Endothelial cell of umbilical vein (primary cell): Measurements from ENCODE around the gene MRPS27. TPM values are rescaled to one million over a fixed set of nuclear protein-coding genes. Genes with fewer than 3 reads are reported as not detected.

ENCODE experiments used
- BruUV-seq: library from RNA; stranded (reverse); fragments of 400-500 nt; replicated peaks from 2 replicates; lab custom pipeline; 2021; lab: Mats Ljungman, UMichigan
- CTCF ChIA-PET: fragments of 300-600, 350-600 bp; sonication (Branson Sonifier 250); formaldehyde crosslinking; loops from one replicate; lab custom pipeline; 2021; ENCODE audit warnings: antibody characterized with exemption, inconsistent platforms; lab: Charles Lee
- POLR2A ChIA-PET: fragments of 300-600, 350-600 bp; sonication (Branson Sonifier 250); formaldehyde crosslinking; loops from one replicate; lab custom pipeline; 2021; ENCODE audit warnings: antibody characterized with exemption, inconsistent platforms; lab: Charles Lee
- DNase-seq: peaks from one replicate; pipeline ENCODE4 v3.0.0-alpha.2; 2011; ENCODE audit warnings: low read depth, low spot score
- FAIRE-seq: peaks from 2 replicates; lab custom pipeline; 2011; peaks lifted over from hg19 to GRCh38; lab: Jason Lieb, UNC
- H2AFZ ChIP-seq: 2 replicates; pipeline ENCODE4 v1.6.0; 2012; ENCODE audit warnings: low read depth, low read length, control low read depth, inconsistent platforms
- H3K27ac ChIP-seq: 2 replicates; pipeline ENCODE4 v1.5.1; 2011; ENCODE audit warnings: low read depth, mild to moderate bottlenecking, control low read depth, low read length, moderate library complexity; ENCODE audit not compliant: insufficient read depth
- H3K27me3 ChIP-seq, 2 experiments: 2 replicates each; pipeline versions ENCODE4 v1.6.0 to v1.6.1; 2011; ENCODE audit warnings: low read length in 2 of 2, mixed read lengths in 1 of 2; ENCODE audit not compliant: control insufficient read depth in 2 of 2, insufficient read depth in 2 of 2
- H3K36me3 ChIP-seq, 2 experiments: 2 replicates in 1 of 2; 3 replicates in 1 of 2; pipeline ENCODE4 v1.5.1; 2011; ENCODE audit warnings: low read length in 2 of 2, mild to moderate bottlenecking in 1 of 2, moderate library complexity in 1 of 2; ENCODE audit not compliant: control insufficient read depth in 2 of 2, insufficient read depth in 2 of 2; ENCODE audit errors: extremely low read depth in 1 of 2
- H3K4me1 ChIP-seq: 3 replicates; pipeline ENCODE4 v1.5.1; 2011; ENCODE audit warnings: mild to moderate bottlenecking, low read length; ENCODE audit not compliant: control insufficient read depth, insufficient read depth; ENCODE audit errors: extremely low read depth
- H3K4me2 ChIP-seq: 2 replicates; pipeline ENCODE4 v1.6.1; 2011; ENCODE audit warnings: low read length, control low read depth, mixed read lengths; ENCODE audit not compliant: insufficient read depth
- H3K4me3 ChIP-seq, 3 experiments: fragments of 200-600 bp in 1 of 3; sonication (generic), shearing (Covaris generic) in 1 of 3; replicated peaks in 1 of 3; 2 replicates each; pipeline ENCODE4 v1.5.1; 2011 to 2016; ENCODE audit warnings: control low read depth in 3 of 3, low read length in 3 of 3, mild to moderate bottlenecking in 2 of 3, inconsistent platforms in 1 of 3, low read depth in 1 of 3, moderate library complexity in 1 of 3; ENCODE audit not compliant: insufficient read depth in 1 of 3
- H3K79me2 ChIP-seq: 2 replicates; pipeline ENCODE4 v1.6.0; 2012; ENCODE audit warnings: low read length, inconsistent platforms; ENCODE audit not compliant: control insufficient read depth, insufficient read depth
- H3K9ac ChIP-seq: replicated peaks from 2 replicates; pipeline ENCODE3; 2011; ENCODE audit warnings: low read length, control low read depth; ENCODE audit not compliant: insufficient read depth; ENCODE audit errors: extremely low read depth
- H3K9me1 ChIP-seq: replicated peaks from 3 replicates; pipeline ENCODE4 v1.6.0; 2011; ENCODE audit warnings: mild to moderate bottlenecking, low read length; ENCODE audit not compliant: control insufficient read depth, insufficient read depth; ENCODE audit errors: extremely low read depth
- H3K9me3 ChIP-seq: replicated peaks from 2 replicates; pipeline ENCODE4 v1.5.1; 2012; ENCODE audit warnings: low read length, inconsistent platforms; ENCODE audit not compliant: control insufficient read depth, insufficient read depth
- H4K20me1 ChIP-seq: replicated peaks from 2 replicates; pipeline ENCODE3; 2011; ENCODE audit warnings: mild to moderate bottlenecking, low read length; ENCODE audit not compliant: control insufficient read depth, insufficient read depth; ENCODE audit errors: extremely low read depth
- EZH2 ChIP-seq: IDR thresholded peaks from 2 replicates; pipeline ENCODE4 v1.6.1; 2012; ENCODE audit warnings: borderline replicate concordance, low read depth, mild to moderate bottlenecking, moderate library complexity, low read length, inconsistent platforms; ENCODE audit not compliant: severe bottlenecking
- FOS ChIP-seq: IDR thresholded peaks from 2 replicates; pipeline ENCODE4 v1.6.1; 2011; ENCODE audit warnings: mild to moderate bottlenecking, low read length, moderate library complexity, borderline replicate concordance; ENCODE audit not compliant: insufficient read depth
- GATA2 ChIP-seq: IDR thresholded peaks from 2 replicates; pipeline ENCODE4 v1.7.0; 2011; ENCODE audit warnings: low read depth, mild to moderate bottlenecking, moderate library complexity, mixed read lengths, low read length; ENCODE audit not compliant: insufficient read length, insufficient read depth
- JUN ChIP-seq: IDR thresholded peaks from 2 replicates; pipeline ENCODE4 v1.6.1; 2011; ENCODE audit warnings: borderline replicate concordance, low read depth; ENCODE audit not compliant: insufficient read length, insufficient read depth
- MYC ChIP-seq: IDR thresholded peaks from one replicate; pipeline ENCODE4 v1.6.1; 2011; ENCODE audit warnings: mild to moderate bottlenecking, low read depth, low read length
- POLR2A ChIP-seq: IDR thresholded peaks from 2 replicates; pipeline ENCODE4 v1.6.1; 2012; ENCODE audit warnings: low read depth, mild to moderate bottlenecking, control low read depth, low read length
- POLR2AphosphoS5 ChIP-seq: IDR thresholded peaks from 2 replicates; pipeline ENCODE4 v1.6.1; 2012; ENCODE audit warnings: low read depth, mild to moderate bottlenecking, control low read depth, low read length, moderate library complexity; ENCODE audit not compliant: insufficient read depth
- dilution Hi-C: fragments of 300-500 bp; cut with MboI; formaldehyde crosslinking; loops from one replicate; pipeline ENCODE4 v1.15.0; 2019; ENCODE audit warnings: low sequenced_read_pairs; ENCODE audit not compliant: extremely low pct_ligation_motif_present
- intact Hi-C: fragments of 100-400 bp; cut with micrococcal nuclease; formaldehyde crosslinking; loops from one replicate; pipeline ENCODE4 v1.10.0; 2022
- polyA plus RNA-seq, 4 experiments: library from polyadenylated mRNA; depleted of rRNA in 3 of 4; stranded (reverse) in 3 of 4; unstranded in 1 of 4; fragments of >200 nt; gene quantifications; 2 replicates each; pipeline versions ENCODE4 v1.2.1 to v1.2.3, GENCODE V29; 2011 to 2012; ENCODE audit warnings: missing spikeins in 1 of 4
- total RNA-seq: library from RNA; stranded (reverse); gene quantifications from 2 replicates; pipeline ENCODE4 v1.2.3, GENCODE V29; 2021
- TF ChIP-seq, protein P1 (sequence below), 2 donors: IDR thresholded peaks; 1 replicate in 1 of 2; 2 replicates in 1 of 2; pipeline ENCODE4 v1.5.1; 2011; ENCODE audit warnings: low read length in 2 of 2, mild to moderate bottlenecking in 2 of 2, moderate library complexity in 2 of 2, control low read depth in 1 of 2, inconsistent platforms in 1 of 2, low read depth in 1 of 2; ENCODE audit not compliant: insufficient read depth in 1 of 2; ENCODE audit errors: extremely low read depth in 1 of 2
- TF ChIP-seq, protein P2 (sequence below): IDR thresholded peaks from 2 replicates; pipeline ENCODE4 v1.6.1; 2011; ENCODE audit not compliant: insufficient read depth, insufficient read length

Gene MRPS27
- total and polyA plus RNA-seq, 2 donors (not counting 3 experiments of a cell fraction or from before 2014, with no cell fraction given): 56.0 to 67.1 TPM

DNA sequence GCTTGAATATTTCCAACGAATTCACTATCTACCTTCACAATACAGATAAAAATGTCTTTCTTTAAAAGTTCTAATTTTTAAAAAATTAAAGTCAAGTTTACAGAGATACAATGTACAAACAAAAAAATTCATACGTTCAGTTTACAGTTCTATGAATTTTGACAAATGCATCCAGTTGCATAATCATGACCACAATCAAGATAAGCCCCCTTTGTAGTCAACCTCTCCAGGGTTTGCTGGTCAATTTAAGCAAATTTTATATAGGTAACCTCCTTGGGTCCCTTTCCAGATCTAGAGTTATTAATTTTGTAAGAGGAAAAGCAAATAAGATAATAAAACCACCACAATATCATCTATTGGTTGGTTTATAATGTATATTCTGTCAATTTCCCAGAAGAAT lies 76.3 kb downstream of the MRPS27 start:
- no peak for DNase-seq
- intact Hi-C loops: loop anchor here (10.0 kb wide), 1 partner anchor 601 kb away; no protein-coding TSS in a partner anchor
- H3K9ac ChIP-seq: no peak overlapping the region
- no peaks in the 10 kb centered on the region for H3K9me3 ChIP-seq
- H3K4me1 ChIP-seq: peaks cover 48% of the 10 kb centered on the region
- ChIA-PET CTCF (interaction anchor here (1.2 kb wide), 1 partner anchor 65 kb away, joined by 4 read pairs; no protein-coding TSS in a partner anchor), POLR2A (no interaction called here)
- peaks cover 12% of the 10 kb centered on the region for H3K79me2 ChIP-seq
- H3K4me3 ChIP-seq: no peak overlapping the region
- peak overlapping the region; percentile 0 for H3K4me2 ChIP-seq
- H3K36me3 ChIP-seq: no peaks in the 10 kb centered on the region
- no TSS peak for BruUV-seq
- FAIRE-seq: no peak
- H3K9me1 ChIP-seq: no peaks in the 10 kb centered on the region
- dilution Hi-C loops: no loop called here
- TF ChIP-seq MYC (no peak), POLR2A (no peak), JUN (no peak), EZH2 (no peak), GATA2 (no peak), FOS (no peak), POLR2AphosphoS5 (no peak)
- TF ChIP-seq, protein P1, sequence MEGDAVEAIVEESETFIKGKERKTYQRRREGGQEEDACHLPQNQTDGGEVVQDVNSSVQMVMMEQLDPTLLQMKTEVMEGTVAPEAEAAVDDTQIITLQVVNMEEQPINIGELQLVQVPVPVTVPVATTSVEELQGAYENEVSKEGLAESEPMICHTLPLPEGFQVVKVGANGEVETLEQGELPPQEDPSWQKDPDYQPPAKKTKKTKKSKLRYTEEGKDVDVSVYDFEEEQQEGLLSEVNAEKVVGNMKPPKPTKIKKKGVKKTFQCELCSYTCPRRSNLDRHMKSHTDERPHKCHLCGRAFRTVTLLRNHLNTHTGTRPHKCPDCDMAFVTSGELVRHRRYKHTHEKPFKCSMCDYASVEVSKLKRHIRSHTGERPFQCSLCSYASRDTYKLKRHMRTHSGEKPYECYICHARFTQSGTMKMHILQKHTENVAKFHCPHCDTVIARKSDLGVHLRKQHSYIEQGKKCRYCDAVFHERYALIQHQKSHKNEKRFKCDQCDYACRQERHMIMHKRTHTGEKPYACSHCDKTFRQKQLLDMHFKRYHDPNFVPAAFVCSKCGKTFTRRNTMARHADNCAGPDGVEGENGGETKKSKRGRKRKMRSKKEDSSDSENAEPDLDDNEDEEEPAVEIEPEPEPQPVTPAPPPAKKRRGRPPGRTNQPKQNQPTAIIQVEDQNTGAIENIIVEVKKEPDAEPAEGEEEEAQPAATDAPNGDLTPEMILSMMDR (IDR thresholded peaks at IDR 0.05; ENCODE audit: extremely low read depth in 1 of 2, insufficient read depth in 1 of 2, low read depth in 1 of 2, low read length in 2 of 2): no peak
- TF ChIP-seq, protein P2, sequence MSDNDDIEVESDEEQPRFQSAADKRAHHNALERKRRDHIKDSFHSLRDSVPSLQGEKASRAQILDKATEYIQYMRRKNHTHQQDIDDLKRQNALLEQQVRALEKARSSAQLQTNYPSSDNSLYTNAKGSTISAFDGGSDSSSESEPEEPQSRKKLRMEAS: no peak
- H4K20me1 ChIP-seq: no peaks in the 10 kb centered on the region
- H2AFZ ChIP-seq: no peak overlapping the region
- H3K27me3 ChIP-seq: no peaks in the 10 kb centered on the region
- no peak overlapping the region for H3K27ac ChIP-seq
